HG03066 (cell line): ENCODE data around the gene POT1.
"Not testable (repeated sequence)": the region's sequence is repeated elsewhere in the genome, so short reads cannot be mapped to it uniquely, and the experiment has no call there.

ENCODE experiments used
- ATAC-seq: cut with Tn5 transposase; IDR thresholded peaks from one replicate; pipeline ENCODE4 v1.9.1; 2021; ENCODE audit warnings: low read depth; ENCODE audit not compliant: unreplicated experiment

POT1 gene

GRCh38 chr7:124929467-124930172, at the start of gene POT1:
TSS of gene POT1 (minus strand) at chr7:124929825. CDS start at chr7:124897173, 32,652 bp downstream.
- peak; percentile 100 for ATAC-seq

- not testable (repeated sequence) for ATAC-seq
Measured at GRCh38 chr7:124975131-124975530, 45.5 kb upstream of the POT1 start.

GRCh38 chr7:124965553-124965952, 35.9 kb upstream of the POT1 start:
- no peak for ATAC-seq

GRCh38 chr7:124959676-124960075, 30.1 kb upstream of the POT1 start:
- ATAC-seq: no peak

GRCh38 chr7:124957952-124958351, 28.3 kb upstream of the POT1 start:
- ATAC-seq: not testable (repeated sequence)

- ATAC-seq: no peak
Measured at GRCh38 chr7:124956160-124956559, 26.5 kb upstream of the POT1 start.

- ATAC-seq: no peak
Measured at GRCh38 chr7:124954790-124955189, 25.2 kb upstream of the POT1 start.

GRCh38 chr7:124945680-124946079, 16.1 kb upstream of the POT1 start:
- no peak for ATAC-seq

GRCh38 chr7:124943472-124943871, 13.8 kb upstream of the POT1 start:
- no peak for ATAC-seq

GRCh38 chr7:124942399-124942798, 12.8 kb upstream of the POT1 start:
- no peak for ATAC-seq

GRCh38 chr7:124940306-124940705, 10.7 kb upstream of the POT1 start:
- no peak for ATAC-seq

GRCh38 chr7:124938128-124938527, 8.5 kb upstream of the POT1 start:
- no peak for ATAC-seq

GRCh38 chr7:124937076-124937475, 7.5 kb upstream of the POT1 start:
- no peak for ATAC-seq

GRCh38 chr7:124934841-124935240, 5.2 kb upstream of the POT1 start:
- no peak for ATAC-seq

GRCh38 chr7:124930655-124931597, 1.3 kb upstream of the POT1 start:
- ATAC-seq: no peak

- peak; percentile 0 for ATAC-seq
Measured at GRCh38 chr7:124930173-124930623, 573 bp upstream of the POT1 start.

- ATAC-seq: no peak
Measured at GRCh38 chr7:124924906-124925305, 4.7 kb downstream of the POT1 start.

GRCh38 chr7:124922200-124922599, 7.4 kb downstream of the POT1 start:
- no peak for ATAC-seq

GRCh38 chr7:124919841-124920240, 9.8 kb downstream of the POT1 start:
- no peak for ATAC-seq

- ATAC-seq: no peak
Measured at GRCh38 chr7:124918662-124919061, 11.0 kb downstream of the POT1 start.

GRCh38 chr7:124915242-124915641, 14.4 kb downstream of the POT1 start:
- ATAC-seq: peak; percentile 43
